Measurements from ENCODE around the gene FBXO46.

Gene FBXO46

DNA sequence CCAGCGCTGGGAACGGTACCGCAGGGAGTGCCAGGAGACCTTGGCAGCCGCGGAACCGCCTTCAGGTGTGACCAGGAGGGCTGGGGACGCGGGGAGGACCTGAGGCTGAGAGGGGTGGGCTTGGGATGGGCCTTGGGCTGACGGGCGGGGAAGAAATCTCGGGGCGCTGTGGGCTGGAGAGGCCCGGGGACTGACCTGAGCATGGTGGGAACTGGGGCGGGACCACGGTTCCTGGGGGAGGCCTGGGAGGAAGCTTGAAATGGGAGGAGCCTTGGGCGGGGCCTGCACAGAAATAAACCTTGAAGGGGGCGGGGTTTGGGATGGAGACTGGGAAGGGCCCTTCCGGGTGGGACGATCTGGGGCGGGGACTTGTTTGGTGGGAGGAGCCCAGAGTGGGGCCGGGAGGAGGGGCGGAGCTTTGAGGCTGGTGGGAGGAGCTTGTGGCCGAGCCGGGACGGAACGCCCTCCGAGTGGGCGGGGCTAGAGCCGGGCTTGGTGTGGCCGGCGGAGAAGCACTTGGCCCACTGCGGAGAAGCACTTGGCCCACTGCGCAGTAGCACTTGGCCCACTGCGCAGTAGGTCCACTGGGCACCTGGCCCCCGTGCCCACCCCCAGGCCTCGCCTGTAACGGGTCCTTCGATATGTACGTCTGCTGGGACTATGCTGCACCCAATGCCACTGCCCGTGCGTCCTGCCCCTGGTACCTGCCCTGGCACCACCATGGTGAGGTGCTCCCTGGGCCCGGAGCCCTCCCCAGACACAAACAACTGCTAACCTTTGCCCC is 59.8 kb downstream of the FBXO46 start:
- no peak for TF ChIP-seq TAF1 (IDR thresholded peaks at IDR 0.05; ENCODE audit: borderline replicate concordance, low read depth, low read length)
- no peak for TF ChIP-seq POLR2AphosphoS5 (IDR thresholded peaks at IDR 0.05; ENCODE audit: low read depth, low read length)
- no peak for TF ChIP-seq POLR2A (IDR thresholded peaks at IDR 0.05; ENCODE audit: low read depth, low read length)
- FAIRE-seq, result peak; percentile 84
- peak; percentile 92 for DNase-seq (ENCODE audit: insufficient read length)

DNA sequence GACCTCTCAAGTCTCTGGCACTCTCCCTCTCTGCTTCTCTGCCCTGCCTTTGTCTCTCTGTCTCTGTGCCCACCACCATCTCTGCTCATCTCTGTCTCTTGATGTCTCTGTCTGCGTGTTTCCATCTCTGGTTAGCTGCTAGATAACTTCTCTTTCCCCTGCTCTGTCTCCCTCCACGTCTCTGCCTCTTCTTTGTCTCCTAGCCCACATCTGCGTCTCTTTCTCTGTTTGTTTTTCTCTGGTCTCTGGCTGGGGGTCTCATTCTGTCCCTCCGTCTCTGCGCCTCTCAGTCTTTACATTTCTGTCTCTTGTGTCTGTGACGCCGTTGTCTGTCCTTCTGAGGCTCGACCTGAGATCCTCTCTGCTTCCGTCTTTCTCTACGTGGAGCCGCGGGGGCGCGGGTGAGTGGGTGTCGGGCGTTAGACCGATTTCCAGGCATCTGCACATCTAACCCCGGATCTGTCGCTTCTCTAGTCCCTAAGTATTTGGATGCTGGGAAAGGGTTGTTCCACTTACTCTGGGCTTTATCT is 62.3 kb downstream of the FBXO46 start:
- no peak for DNase-seq (ENCODE audit: insufficient read length)
- TF ChIP-seq POLR2A (IDR thresholded peaks at IDR 0.05; ENCODE audit: low read depth, low read length) (no peak), POLR2AphosphoS5 (IDR thresholded peaks at IDR 0.05; ENCODE audit: low read depth, low read length) (no peak), TAF1 (IDR thresholded peaks at IDR 0.05; ENCODE audit: borderline replicate concordance, low read depth, low read length) (no peak)
- FAIRE-seq, result peak; percentile 9

DNA sequence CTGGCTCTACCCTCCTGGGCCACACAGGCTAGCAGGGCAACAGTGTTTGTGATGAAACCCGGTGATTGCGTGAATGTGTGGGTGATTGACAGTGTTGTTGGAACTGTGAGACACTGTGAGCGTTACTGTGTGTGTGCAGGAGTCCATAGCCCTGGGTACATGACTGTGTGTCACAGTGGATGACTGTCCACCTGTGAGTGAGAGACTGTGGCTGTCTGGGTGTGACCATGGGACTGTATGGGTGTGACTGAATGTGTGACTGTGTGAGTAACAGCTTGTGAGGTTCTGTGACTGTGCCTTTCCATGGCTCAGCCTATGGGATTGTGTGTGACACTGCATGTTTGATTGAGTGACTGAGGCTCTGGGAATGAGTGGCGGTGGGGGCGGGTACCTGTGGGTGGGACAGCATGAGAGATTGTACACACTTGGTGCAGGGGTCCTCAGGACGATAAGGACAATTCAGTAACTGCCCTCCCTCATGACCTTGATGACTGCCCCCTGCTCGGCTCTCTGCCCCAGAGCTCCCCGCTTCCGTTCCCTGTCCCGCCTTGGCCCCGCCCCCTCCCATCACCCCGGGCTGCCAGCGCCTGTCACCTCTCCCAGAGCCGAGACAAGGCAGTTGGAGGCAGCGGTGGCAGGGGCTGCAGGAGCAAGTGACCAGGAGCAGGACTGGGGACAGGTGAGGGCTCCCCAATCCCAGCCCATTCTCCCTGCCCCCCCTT is 62.9 kb downstream of the FBXO46 start, which contains the start of gene GIPR:
TSS of gene GIPR (plus strand) at position 602 of the 722 bp plus-strand sequence. CDS start 1,300 bp downstream, outside the sequence.
- DNase-seq (ENCODE audit: insufficient read length), result peak; percentile 74
- TF ChIP-seq POLR2A (IDR thresholded peaks at IDR 0.05; ENCODE audit: low read depth, low read length) (no peak; the same call in 1 of the 2 replicates), POLR2AphosphoS5 (IDR thresholded peaks at IDR 0.05; ENCODE audit: low read depth, low read length) (no peak), TAF1 (IDR thresholded peaks at IDR 0.05; ENCODE audit: borderline replicate concordance, low read depth, low read length) (no peak)
- peak; percentile 87 for FAIRE-seq

DNA sequence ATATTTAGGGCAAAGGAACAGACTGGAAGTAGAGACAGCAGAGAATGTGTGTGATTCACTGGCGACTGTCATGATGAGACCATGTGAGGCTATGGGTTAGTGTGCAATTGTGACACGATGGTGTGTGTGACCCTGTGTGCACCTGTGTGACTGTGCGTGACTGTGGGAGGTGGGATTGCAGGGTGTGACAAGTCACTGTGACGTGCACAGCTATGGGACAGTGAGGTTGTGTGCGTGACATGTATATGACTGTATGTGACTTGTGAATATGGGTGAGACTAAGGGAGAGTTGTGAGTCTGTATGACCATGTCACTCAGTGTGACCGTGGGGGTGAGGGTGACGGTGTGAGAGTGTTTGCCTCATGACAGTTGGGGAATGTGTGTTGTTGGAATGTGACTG is 66.1 kb downstream of the FBXO46 start:
- DNase-seq (ENCODE audit: insufficient read length) (no peak), FAIRE-seq (no peak)
- TF ChIP-seq POLR2A (IDR thresholded peaks at IDR 0.05; ENCODE audit: low read depth, low read length), result no peak
- TF ChIP-seq POLR2AphosphoS5 (IDR thresholded peaks at IDR 0.05; ENCODE audit: low read depth, low read length), result no peak
- TF ChIP-seq TAF1 (IDR thresholded peaks at IDR 0.05; ENCODE audit: borderline replicate concordance, low read depth, low read length), result no peak

DNA sequence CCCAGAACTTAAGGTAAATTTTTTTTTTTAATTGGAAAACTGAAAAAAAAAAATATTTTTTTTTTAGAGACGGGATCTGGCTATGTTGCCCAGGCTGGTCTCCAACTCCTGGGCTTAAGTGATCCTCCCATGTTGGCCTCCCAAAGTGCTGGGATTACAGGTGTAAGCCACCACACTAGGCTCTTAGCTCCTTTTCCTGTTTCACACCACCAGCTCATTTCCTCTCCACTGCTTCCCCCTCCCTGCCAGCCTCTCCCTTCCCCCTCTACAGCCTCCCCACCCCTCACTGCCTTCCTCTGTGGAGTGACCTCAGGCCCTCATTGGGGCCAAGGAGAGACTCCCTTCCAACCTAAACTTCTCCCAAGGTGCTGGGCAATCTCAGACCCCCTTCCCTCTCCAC is 66.9 kb downstream of the FBXO46 start:
- DNase-seq (ENCODE audit: insufficient read length) (no peak), FAIRE-seq (no peak)
- no peak for TF ChIP-seq POLR2A (IDR thresholded peaks at IDR 0.05; ENCODE audit: low read depth, low read length)
- no peak for TF ChIP-seq TAF1 (IDR thresholded peaks at IDR 0.05; ENCODE audit: borderline replicate concordance, low read depth, low read length)
- TF ChIP-seq POLR2AphosphoS5 (IDR thresholded peaks at IDR 0.05; ENCODE audit: low read depth, low read length), result no peak

DNA sequence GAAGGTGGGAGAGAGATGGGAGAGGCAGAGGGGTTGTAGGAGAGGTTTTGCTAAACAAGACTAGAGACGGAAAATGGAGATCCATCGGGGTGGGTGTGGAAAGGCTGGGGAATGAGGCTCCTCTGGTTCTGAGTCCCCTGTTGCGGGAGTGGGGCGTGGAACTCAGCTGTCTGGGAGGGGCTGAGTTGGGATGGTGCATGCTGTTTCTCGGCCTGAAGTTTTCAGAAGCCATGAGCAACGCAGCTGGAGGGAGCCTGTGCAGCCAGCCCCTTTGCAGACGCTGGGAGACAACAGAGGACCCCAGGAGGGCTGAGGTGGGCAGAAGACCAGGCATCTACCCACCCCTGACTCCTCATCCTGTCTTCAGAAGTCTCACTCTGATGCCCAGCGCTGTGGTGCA is 70.1 kb downstream of the FBXO46 start:
- DNase-seq (ENCODE audit: insufficient read length) (no peak), FAIRE-seq (no peak)
- TF ChIP-seq POLR2A (IDR thresholded peaks at IDR 0.05; ENCODE audit: low read depth, low read length), result no peak
- TF ChIP-seq TAF1 (IDR thresholded peaks at IDR 0.05; ENCODE audit: borderline replicate concordance, low read depth, low read length), result no peak
